ENCODE data around the gene KLF16.

The KLF16 gene

GRCh38 chr19:1822210-1822609 lies 41.2 kb downstream of the KLF16 start:
- TF ChIP-seq GATA2 (IDR thresholded peaks at IDR 0.05; ENCODE audit: low read depth, low read length) (no peak), GATA3 (IDR thresholded peaks at IDR 0.05; ENCODE audit: low read depth, low read length) (no peak)

- TF ChIP-seq GATA2 (IDR thresholded peaks at IDR 0.05; ENCODE audit: low read depth, low read length) (no peak), GATA3 (IDR thresholded peaks at IDR 0.05; ENCODE audit: low read depth, low read length) (no peak)
Observed at GRCh38 chr19:1819341-1820255, 43.8 kb downstream of the KLF16 start.

- TF ChIP-seq GATA2 (IDR thresholded peaks at IDR 0.05; ENCODE audit: low read depth, low read length), result no peak
- TF ChIP-seq GATA3 (IDR thresholded peaks at IDR 0.05; ENCODE audit: low read depth, low read length), result no peak
Observed at GRCh38 chr19:1818549-1819195, 44.7 kb downstream of the KLF16 start.

- TF ChIP-seq GATA3 (IDR thresholded peaks at IDR 0.05; ENCODE audit: low read depth, low read length) (no peak), GATA2 (IDR thresholded peaks at IDR 0.05; ENCODE audit: low read depth, low read length) (no peak)
Observed at GRCh38 chr19:1817553-1818179, 45.7 kb downstream of the KLF16 start.

GRCh38 chr19:1816530-1817298 lies 46.7 kb downstream of the KLF16 start:
- no peak for TF ChIP-seq GATA3 (IDR thresholded peaks at IDR 0.05; ENCODE audit: low read depth, low read length)
- TF ChIP-seq GATA2 (IDR thresholded peaks at IDR 0.05; ENCODE audit: low read depth, low read length), result no peak

- TF ChIP-seq GATA3 (IDR thresholded peaks at IDR 0.05; ENCODE audit: low read depth, low read length) (no peak), GATA2 (IDR thresholded peaks at IDR 0.05; ENCODE audit: low read depth, low read length) (no peak)
Observed at GRCh38 chr19:1815605-1816529, 47.5 kb downstream of the KLF16 start.

GRCh38 chr19:1814833-1815604 lies 48.4 kb downstream of the KLF16 start:
- TF ChIP-seq GATA2 (IDR thresholded peaks at IDR 0.05; ENCODE audit: low read depth, low read length) (no peak), GATA3 (IDR thresholded peaks at IDR 0.05; ENCODE audit: low read depth, low read length) (no peak)

- no peak for TF ChIP-seq GATA3 (IDR thresholded peaks at IDR 0.05; ENCODE audit: low read depth, low read length)
- TF ChIP-seq GATA2 (IDR thresholded peaks at IDR 0.05; ENCODE audit: low read depth, low read length), result no peak
Observed at GRCh38 chr19:1814391-1814790, 49.0 kb downstream of the KLF16 start.

- TF ChIP-seq GATA2 (IDR thresholded peaks at IDR 0.05; ENCODE audit: low read depth, low read length) (no peak), GATA3 (IDR thresholded peaks at IDR 0.05; ENCODE audit: low read depth, low read length) (no peak)
Observed at GRCh38 chr19:1813192-1814182, 49.9 kb downstream of the KLF16 start.

GRCh38 chr19:1812426-1813191 lies 50.8 kb downstream of the KLF16 start:
- TF ChIP-seq GATA2 (IDR thresholded peaks at IDR 0.05; ENCODE audit: low read depth, low read length), result no peak
- no peak for TF ChIP-seq GATA3 (IDR thresholded peaks at IDR 0.05; ENCODE audit: low read depth, low read length)
